Calu3 (cell line): ENCODE results near the gene CCNL2. TPM values are rescaled to one million over a fixed set of nuclear protein-coding genes. Genes with fewer than 3 reads are reported as not detected.

Source experiments
- BruUV-seq: library from RNA; stranded (reverse); fragments of 400-500 nt; replicated peaks from 2 replicates; lab custom pipeline; 2021; lab: Mats Ljungman, UMichigan
- CTCF ChIA-PET: fragments of 300-600 bp; sonication (Branson Sonifier 250); formaldehyde crosslinking; loops from one replicate; lab custom pipeline; 2022; ENCODE audit warnings: antibody characterized with exemption; lab: Charles Lee
- DNase-seq: peaks from one replicate; pipeline ENCODE4 v3.0.0; 2022
- H3K27ac Mint-ChIP-seq: one replicate; pipeline ENCODE4 v1.8.0; 2022; ENCODE audit warnings: mixed read lengths; ENCODE audit not compliant: unreplicated experiment
- H3K27me3 Mint-ChIP-seq: one replicate; pipeline ENCODE4 v1.8.0; 2022; ENCODE audit warnings: mixed read lengths; ENCODE audit not compliant: unreplicated experiment
- H3K36me3 Mint-ChIP-seq: one replicate; pipeline ENCODE4 v1.8.0; 2022; ENCODE audit warnings: mild to moderate bottlenecking, moderate library complexity, mixed read lengths; ENCODE audit not compliant: insufficient read depth, unreplicated experiment
- H3K4me1 Mint-ChIP-seq: one replicate; pipeline ENCODE4 v1.8.0; 2022; ENCODE audit warnings: mild to moderate bottlenecking, low read depth, mixed read lengths; ENCODE audit not compliant: unreplicated experiment
- H3K4me3 Mint-ChIP-seq: one replicate; pipeline ENCODE4 v1.8.0; 2022; ENCODE audit warnings: mild to moderate bottlenecking, low read depth, moderate library complexity, mixed read lengths; ENCODE audit not compliant: unreplicated experiment
- H3K9me3 Mint-ChIP-seq: one replicate; pipeline ENCODE4 v1.8.0; 2022; ENCODE audit warnings: low read depth, mixed read lengths; ENCODE audit not compliant: unreplicated experiment
- intact Hi-C: fragments of 100-400 bp; cut with micrococcal nuclease; formaldehyde crosslinking; loops from one replicate; pipeline ENCODE4 v1.10.0; 2022; ENCODE audit not compliant: unreplicated experiment
- total RNA-seq: library from RNA; stranded (reverse); gene quantifications from 2 replicates; pipeline ENCODE4 v1.2.3, GENCODE V29; 2022
- TF ChIP-seq, protein P1 (sequence below): fragments of 200-600 bp; IDR thresholded peaks from one replicate; pipeline ENCODE4 v1.8.0; 2022; ENCODE audit warnings: antibody characterized with exemption; ENCODE audit not compliant: unreplicated experiment

CCNL2 gene
- total RNA-seq, 1 experiment from 2014 or later: 166 TPM

GRCh38 chr1:1345384-1345783, 53.8 kb downstream of the CCNL2 start:
- TF ChIP-seq, protein P1, sequence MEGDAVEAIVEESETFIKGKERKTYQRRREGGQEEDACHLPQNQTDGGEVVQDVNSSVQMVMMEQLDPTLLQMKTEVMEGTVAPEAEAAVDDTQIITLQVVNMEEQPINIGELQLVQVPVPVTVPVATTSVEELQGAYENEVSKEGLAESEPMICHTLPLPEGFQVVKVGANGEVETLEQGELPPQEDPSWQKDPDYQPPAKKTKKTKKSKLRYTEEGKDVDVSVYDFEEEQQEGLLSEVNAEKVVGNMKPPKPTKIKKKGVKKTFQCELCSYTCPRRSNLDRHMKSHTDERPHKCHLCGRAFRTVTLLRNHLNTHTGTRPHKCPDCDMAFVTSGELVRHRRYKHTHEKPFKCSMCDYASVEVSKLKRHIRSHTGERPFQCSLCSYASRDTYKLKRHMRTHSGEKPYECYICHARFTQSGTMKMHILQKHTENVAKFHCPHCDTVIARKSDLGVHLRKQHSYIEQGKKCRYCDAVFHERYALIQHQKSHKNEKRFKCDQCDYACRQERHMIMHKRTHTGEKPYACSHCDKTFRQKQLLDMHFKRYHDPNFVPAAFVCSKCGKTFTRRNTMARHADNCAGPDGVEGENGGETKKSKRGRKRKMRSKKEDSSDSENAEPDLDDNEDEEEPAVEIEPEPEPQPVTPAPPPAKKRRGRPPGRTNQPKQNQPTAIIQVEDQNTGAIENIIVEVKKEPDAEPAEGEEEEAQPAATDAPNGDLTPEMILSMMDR: no peak
- peak overlapping the region; percentile 70 for H3K27ac Mint-ChIP-seq
- H3K36me3 Mint-ChIP-seq: peaks cover 56% of the 10 kb centered on the region
- H3K27me3 Mint-ChIP-seq: no peaks in the 10 kb centered on the region
- no TSS peak for BruUV-seq
- peaks cover 24% of the 10 kb centered on the region for H3K4me1 Mint-ChIP-seq
- no peaks in the 10 kb centered on the region for H3K9me3 Mint-ChIP-seq
- CTCF ChIA-PET: interaction anchor here (0.6 kb wide), 1 partner anchor 30 kb away, joined by 3 read pairs; the partner anchor contains the start of gene AURKAIP1
- H3K4me3 Mint-ChIP-seq: peak overlapping the region; percentile 80
- DNase-seq: no peak
- intact Hi-C loops: no loop called here

- intact Hi-C loops: no loop called here
- TF ChIP-seq, protein P1: peak; percentile 62
- H3K4me1 Mint-ChIP-seq: peaks cover 24% of the 10 kb centered on the region
- peak overlapping the region; percentile 80 for H3K4me3 Mint-ChIP-seq
- peaks cover 60% of the 10 kb centered on the region for H3K36me3 Mint-ChIP-seq
- no TSS peak for BruUV-seq
- DNase-seq: peak; percentile 90
- H3K27me3 Mint-ChIP-seq: no peaks in the 10 kb centered on the region
- no peaks in the 10 kb centered on the region for H3K9me3 Mint-ChIP-seq
- CTCF ChIA-PET: interaction anchor here (1.1 kb wide), 1 partner anchor 63 kb away, joined by 3 read pairs; no protein-coding TSS in a partner anchor
- peak overlapping the region; percentile 70 for H3K27ac Mint-ChIP-seq
Observed at GRCh38 chr1:1344655-1345361, 54.3 kb downstream of the CCNL2 start.

- H3K27me3 Mint-ChIP-seq: no peaks in the 10 kb centered on the region
- peak overlapping the region; percentile 80 for H3K4me3 Mint-ChIP-seq
- H3K27ac Mint-ChIP-seq: peak overlapping the region; percentile 70
- H3K36me3 Mint-ChIP-seq: peaks cover 64% of the 10 kb centered on the region
- TF ChIP-seq, protein P1: no peak
- intact Hi-C loops: no loop called here
- H3K9me3 Mint-ChIP-seq: no peaks in the 10 kb centered on the region
- DNase-seq: peak; percentile 44
- no TSS peak for BruUV-seq
- CTCF ChIA-PET: interaction anchor here (1.1 kb wide), 1 partner anchor 62 kb away, joined by 3 read pairs; no protein-coding TSS in a partner anchor
- peaks cover 24% of the 10 kb centered on the region for H3K4me1 Mint-ChIP-seq
Observed at GRCh38 chr1:1343811-1344421, 55.2 kb downstream of the CCNL2 start.

- no peak overlapping the region for H3K4me3 Mint-ChIP-seq
- DNase-seq: no peak
- peak overlapping the region; percentile 47 for H3K27ac Mint-ChIP-seq
- TF ChIP-seq, protein P1: no peak
- H3K36me3 Mint-ChIP-seq: peaks cover 62% of the 10 kb centered on the region
- CTCF ChIA-PET: no interaction called here
- intact Hi-C loops: no loop called here
- no peaks in the 10 kb centered on the region for H3K27me3 Mint-ChIP-seq
- H3K4me1 Mint-ChIP-seq: peaks cover 24% of the 10 kb centered on the region
- H3K9me3 Mint-ChIP-seq: no peaks in the 10 kb centered on the region
- BruUV-seq: no TSS peak
Observed at GRCh38 chr1:1342584-1343115, 56.5 kb downstream of the CCNL2 start.
